Measurements from ENCODE around the gene IMMP1L. TPM values are rescaled to one million over a fixed set of nuclear protein-coding genes. Genes with fewer than 3 reads are reported as not detected.

Gene IMMP1L
- polyA plus RNA-seq, 1 donor (not counting 4 experiments of a cell fraction or from before 2014, with no cell fraction given), result 39.8 TPM

DNA sequence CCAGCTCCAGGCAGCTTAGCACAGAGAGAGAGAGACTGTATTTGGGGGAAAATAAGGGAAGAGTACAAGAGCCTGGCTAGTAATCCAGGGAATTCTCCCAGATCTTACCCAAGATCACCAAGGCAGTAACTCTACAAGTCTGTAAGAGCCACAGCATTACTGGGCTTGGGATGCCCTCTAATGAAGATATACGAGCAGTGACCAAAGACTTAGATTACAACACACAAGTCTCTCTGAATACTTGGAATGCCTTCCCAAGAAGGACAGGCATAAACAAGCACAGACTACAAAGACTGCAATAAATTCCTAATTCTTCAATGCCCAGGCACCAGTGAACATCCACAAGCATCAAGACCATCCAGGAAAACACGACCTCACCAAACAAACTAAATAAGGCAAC is 122.0 kb downstream of the IMMP1L start:
- no peaks in the 10 kb centered on the region for H3K4me1 ChIP-seq (ENCODE audit: control insufficient read depth, extremely low read depth, insufficient read depth, low read length)
- no peaks in the 10 kb centered on the region for H3K9me1 ChIP-seq (ENCODE audit: control insufficient read depth, extremely low read depth, insufficient read depth, low read length)
- dilution Hi-C loops (cut with MboI; ENCODE audit: extremely low pct_ligation_motif_present, low sequenced_read_pairs), result no loop called here
- H3K9me3 ChIP-seq (ENCODE audit: control insufficient read depth, low read depth, low read length), result no peaks in the 10 kb centered on the region
- FAIRE-seq, result no peak
- H3K36me3 ChIP-seq (ENCODE audit: control insufficient read depth in 2 of 2, extremely low read depth in 1 of 2, insufficient read depth in 2 of 2, low read length in 2 of 2), result no peaks in the 10 kb centered on the region
- H2AFZ ChIP-seq (ENCODE audit: control insufficient read depth, low read length), result no peak overlapping the region
- H3K27ac ChIP-seq (ENCODE audit: control insufficient read depth, insufficient read depth, low read length), result no peak overlapping the region
- no peaks in the 10 kb centered on the region for H4K20me1 ChIP-seq (ENCODE audit: control insufficient read depth, extremely low read depth, insufficient read depth, low read length)
- DNase-seq (ENCODE audit: low read depth, low spot score), result no peak
- TF ChIP-seq, protein P1, sequence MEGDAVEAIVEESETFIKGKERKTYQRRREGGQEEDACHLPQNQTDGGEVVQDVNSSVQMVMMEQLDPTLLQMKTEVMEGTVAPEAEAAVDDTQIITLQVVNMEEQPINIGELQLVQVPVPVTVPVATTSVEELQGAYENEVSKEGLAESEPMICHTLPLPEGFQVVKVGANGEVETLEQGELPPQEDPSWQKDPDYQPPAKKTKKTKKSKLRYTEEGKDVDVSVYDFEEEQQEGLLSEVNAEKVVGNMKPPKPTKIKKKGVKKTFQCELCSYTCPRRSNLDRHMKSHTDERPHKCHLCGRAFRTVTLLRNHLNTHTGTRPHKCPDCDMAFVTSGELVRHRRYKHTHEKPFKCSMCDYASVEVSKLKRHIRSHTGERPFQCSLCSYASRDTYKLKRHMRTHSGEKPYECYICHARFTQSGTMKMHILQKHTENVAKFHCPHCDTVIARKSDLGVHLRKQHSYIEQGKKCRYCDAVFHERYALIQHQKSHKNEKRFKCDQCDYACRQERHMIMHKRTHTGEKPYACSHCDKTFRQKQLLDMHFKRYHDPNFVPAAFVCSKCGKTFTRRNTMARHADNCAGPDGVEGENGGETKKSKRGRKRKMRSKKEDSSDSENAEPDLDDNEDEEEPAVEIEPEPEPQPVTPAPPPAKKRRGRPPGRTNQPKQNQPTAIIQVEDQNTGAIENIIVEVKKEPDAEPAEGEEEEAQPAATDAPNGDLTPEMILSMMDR (optimal IDR thresholded peaks at IDR 0.05 in 1 of 3, IDR thresholded peaks at IDR 0.05 in 1 of 3, conservative IDR thresholded peaks at IDR 0.05 in 1 of 3; ENCODE audit: extremely low read depth in 1 of 3, insufficient read depth in 2 of 3, low read length in 3 of 3), result peak in 1 of 3 experiments; percentile 9
- no peak for TF ChIP-seq EZH2 (IDR thresholded peaks at IDR 0.05; ENCODE audit: low read length)
- no peak overlapping the region for H3K4me2 ChIP-seq (ENCODE audit: control insufficient read depth, extremely low read depth, insufficient read depth, low read depth, low read length)
- no peak overlapping the region for H3K4me3 ChIP-seq (ENCODE audit: control insufficient read depth in 2 of 3, extremely low read depth in 1 of 3, insufficient read depth in 2 of 3, low read depth in 1 of 3, low read length in 3 of 3)
- no peak overlapping the region for H3K9ac ChIP-seq (ENCODE audit: control insufficient read depth, extremely low read depth, insufficient read depth, low read length)
- no peaks in the 10 kb centered on the region for H3K27me3 ChIP-seq (ENCODE audit: control insufficient read depth, extremely low read depth, insufficient read depth, low read length)
- no peaks in the 10 kb centered on the region for H3K79me2 ChIP-seq (ENCODE audit: control insufficient read depth, insufficient read depth, low read length)

DNA sequence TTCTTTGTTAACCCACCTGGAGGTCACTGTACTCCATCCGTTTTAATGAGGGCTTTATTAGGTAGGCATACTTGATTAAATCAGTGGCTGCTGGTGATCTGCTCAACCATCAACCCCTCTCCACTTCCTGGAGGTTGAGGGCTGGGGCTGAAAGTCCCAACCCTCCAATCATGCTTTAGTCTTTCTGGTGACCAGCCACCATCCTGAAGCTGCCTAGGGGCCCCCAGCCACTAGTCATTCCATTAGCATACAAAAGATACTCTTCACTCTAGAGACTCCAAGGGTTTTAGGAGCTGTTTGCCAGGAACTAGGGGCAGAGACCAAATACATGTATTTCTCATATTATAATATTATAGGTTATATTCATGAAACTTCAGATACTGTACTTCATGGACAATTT is 126.3 kb downstream of the IMMP1L start:
- no peak overlapping the region for H2AFZ ChIP-seq (ENCODE audit: control insufficient read depth, low read length)
- no peak overlapping the region for H3K9ac ChIP-seq (ENCODE audit: control insufficient read depth, extremely low read depth, insufficient read depth, low read length)
- no peaks in the 10 kb centered on the region for H4K20me1 ChIP-seq (ENCODE audit: control insufficient read depth, extremely low read depth, insufficient read depth, low read length)
- no peak for DNase-seq (ENCODE audit: low read depth, low spot score)
- H3K4me2 ChIP-seq (ENCODE audit: control insufficient read depth, extremely low read depth, insufficient read depth, low read depth, low read length), result no peak overlapping the region
- no peak overlapping the region for H3K27ac ChIP-seq (ENCODE audit: control insufficient read depth, insufficient read depth, low read length)
- dilution Hi-C loops (cut with MboI; ENCODE audit: extremely low pct_ligation_motif_present, low sequenced_read_pairs), result no loop called here
- H3K9me1 ChIP-seq (ENCODE audit: control insufficient read depth, extremely low read depth, insufficient read depth, low read length), result no peaks in the 10 kb centered on the region
- no peak for TF ChIP-seq EZH2 (IDR thresholded peaks at IDR 0.05; ENCODE audit: low read length)
- TF ChIP-seq, protein P1 (optimal IDR thresholded peaks at IDR 0.05 in 1 of 3, IDR thresholded peaks at IDR 0.05 in 1 of 3, conservative IDR thresholded peaks at IDR 0.05 in 1 of 3; ENCODE audit: extremely low read depth in 1 of 3, insufficient read depth in 2 of 3, low read length in 3 of 3), result no peak
- no peaks in the 10 kb centered on the region for H3K9me3 ChIP-seq (ENCODE audit: control insufficient read depth, low read depth, low read length)
- no peaks in the 10 kb centered on the region for H3K36me3 ChIP-seq (ENCODE audit: control insufficient read depth in 2 of 2, extremely low read depth in 1 of 2, insufficient read depth in 2 of 2, low read length in 2 of 2)
- no peaks in the 10 kb centered on the region for H3K4me1 ChIP-seq (ENCODE audit: control insufficient read depth, extremely low read depth, insufficient read depth, low read length)
- FAIRE-seq, result no peak
- no peaks in the 10 kb centered on the region for H3K27me3 ChIP-seq (ENCODE audit: control insufficient read depth, extremely low read depth, insufficient read depth, low read length)
- H3K4me3 ChIP-seq (ENCODE audit: control insufficient read depth in 2 of 3, extremely low read depth in 1 of 3, insufficient read depth in 2 of 3, low read depth in 1 of 3, low read length in 3 of 3), result no peak overlapping the region
- no peaks in the 10 kb centered on the region for H3K79me2 ChIP-seq (ENCODE audit: control insufficient read depth, insufficient read depth, low read length)

Other genes with a start within 250 kb of the IMMP1L start
- 0.02 to 0.08 TPM (median 0.06 TPM) in 3 replicates for gene DCDC1, start 139.9 kb downstream of the IMMP1L start, polyA plus RNA-seq
- gene DNAJC24, start 139.8 kb downstream of the IMMP1L start, polyA plus RNA-seq, result 8.9 to 30.3 TPM (median 17.3 TPM) in 3 replicates
- gene ELP4, start 145 bp upstream of the IMMP1L start, polyA plus RNA-seq, result 13.5 to 29.6 TPM (median 19.9 TPM) in 3 replicates